ENCODE data around the gene TP63. TPM values are rescaled to one million over a fixed set of nuclear protein-coding genes. Genes with fewer than 3 reads are reported as not detected.
A peak's percentile ranks its signal among the peaks of the same experiment; 100 is the strongest.

Gene TP63
- total RNA-seq, 1 donor from 2014 or later: 1.1 TPM

DNA sequence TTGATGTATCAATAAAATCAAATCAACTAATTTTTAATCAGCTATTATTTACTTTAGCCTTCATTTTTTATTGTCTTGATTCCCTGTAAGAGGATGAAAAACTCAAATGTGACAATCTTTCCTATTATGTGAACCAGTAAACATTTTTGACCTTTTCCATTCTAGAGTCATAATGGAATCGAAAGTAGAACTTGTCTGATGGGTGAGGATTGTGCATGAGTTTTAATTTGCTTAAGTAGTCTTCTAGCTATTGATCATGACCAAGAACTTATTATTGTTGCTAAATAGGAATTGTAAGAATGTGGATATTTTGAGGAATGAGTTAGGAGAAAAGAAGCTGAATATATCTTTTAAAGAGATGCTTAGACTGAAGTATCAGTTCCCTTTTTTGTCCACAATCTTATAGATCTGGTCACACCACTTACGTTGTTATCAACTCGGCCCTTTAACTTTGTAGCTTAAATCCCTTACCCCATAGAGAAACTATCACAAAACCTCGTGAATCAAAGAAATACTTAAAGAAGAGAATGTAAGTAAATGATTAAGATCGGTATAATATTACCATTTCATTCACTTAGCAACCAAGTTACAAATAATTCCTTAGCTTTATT lies 147.3 kb downstream of the TP63 start:
- no peak overlapping the region for H3K4me3 Mint-ChIP-seq (ENCODE audit: unreplicated experiment)
- Histone ChIP-seq H3K27ac (ENCODE audit: low read depth, low read length) (no peak overlapping the region), H3K4me2 (ENCODE audit: low read length) (no peak overlapping the region), H3K9ac (ENCODE audit: low read length) (no peak overlapping the region), H3K27me3 (ENCODE audit: insufficient read depth, low read length) (no peaks in the 10 kb centered on the region), H3K79me2 (ENCODE audit: insufficient read depth, low read length) (no peaks in the 10 kb centered on the region), H3K4me3 (ENCODE audit: insufficient read depth, low read depth, low read length) (no peak overlapping the region), H4K20me1 (ENCODE audit: insufficient read depth, low read length) (no peaks in the 10 kb centered on the region), H2AFZ (ENCODE audit: low read depth, low read length) (no peak overlapping the region), H3K9me3 (ENCODE audit: insufficient read depth, low read depth, low read length) (no peaks in the 10 kb centered on the region), H3K36me3 (ENCODE audit: insufficient read depth, low read length) (no peaks in the 10 kb centered on the region), H3K4me1 (ENCODE audit: insufficient read depth, low read length) (peaks cover 2% of the 10 kb centered on the region)
- no peaks in the 10 kb centered on the region for H3K36me3 Mint-ChIP-seq (ENCODE audit: low read depth, unreplicated experiment)
- peak; percentile 23 for FAIRE-seq
- H3K9me3 Mint-ChIP-seq (ENCODE audit: unreplicated experiment): no peaks in the 10 kb centered on the region
- no peak overlapping the region for H3K27ac Mint-ChIP-seq (ENCODE audit: unreplicated experiment)
- no peak for TF ChIP-seq EZH2 (IDR thresholded peaks at IDR 0.05; ENCODE audit: insufficient read depth, low read length)
- TF ChIP-seq, protein P1, sequence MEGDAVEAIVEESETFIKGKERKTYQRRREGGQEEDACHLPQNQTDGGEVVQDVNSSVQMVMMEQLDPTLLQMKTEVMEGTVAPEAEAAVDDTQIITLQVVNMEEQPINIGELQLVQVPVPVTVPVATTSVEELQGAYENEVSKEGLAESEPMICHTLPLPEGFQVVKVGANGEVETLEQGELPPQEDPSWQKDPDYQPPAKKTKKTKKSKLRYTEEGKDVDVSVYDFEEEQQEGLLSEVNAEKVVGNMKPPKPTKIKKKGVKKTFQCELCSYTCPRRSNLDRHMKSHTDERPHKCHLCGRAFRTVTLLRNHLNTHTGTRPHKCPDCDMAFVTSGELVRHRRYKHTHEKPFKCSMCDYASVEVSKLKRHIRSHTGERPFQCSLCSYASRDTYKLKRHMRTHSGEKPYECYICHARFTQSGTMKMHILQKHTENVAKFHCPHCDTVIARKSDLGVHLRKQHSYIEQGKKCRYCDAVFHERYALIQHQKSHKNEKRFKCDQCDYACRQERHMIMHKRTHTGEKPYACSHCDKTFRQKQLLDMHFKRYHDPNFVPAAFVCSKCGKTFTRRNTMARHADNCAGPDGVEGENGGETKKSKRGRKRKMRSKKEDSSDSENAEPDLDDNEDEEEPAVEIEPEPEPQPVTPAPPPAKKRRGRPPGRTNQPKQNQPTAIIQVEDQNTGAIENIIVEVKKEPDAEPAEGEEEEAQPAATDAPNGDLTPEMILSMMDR (IDR thresholded peaks at IDR 0.05; ENCODE audit: insufficient read depth, low read depth, low read length): no peak
- no peak for DNase-seq (ENCODE audit: low read depth)
- H3K27me3 Mint-ChIP-seq (ENCODE audit: low read depth, unreplicated experiment): peaks cover 14% of the 10 kb centered on the region
- H3K4me1 Mint-ChIP-seq (ENCODE audit: low read depth, unreplicated experiment): peaks cover 5% of the 10 kb centered on the region

DNA sequence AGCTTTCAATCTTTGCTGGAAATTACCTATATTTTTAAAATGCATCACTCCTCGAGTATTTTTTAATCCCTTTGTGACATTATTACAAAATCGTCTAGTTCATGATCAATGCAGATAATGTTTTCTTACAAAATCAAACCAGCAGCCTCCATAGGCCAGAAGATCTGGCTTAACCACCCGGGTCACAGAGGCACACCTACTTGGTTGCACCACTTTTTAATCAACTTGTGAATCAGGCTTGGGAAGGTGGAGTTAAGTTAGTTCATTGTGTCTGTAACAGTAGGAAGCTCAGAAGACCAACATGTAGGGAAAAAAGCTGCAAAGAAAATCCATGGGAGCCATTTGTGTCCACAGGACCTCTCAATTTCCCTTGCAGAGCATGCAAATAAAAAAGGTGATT lies 148.0 kb downstream of the TP63 start:
- no peak for FAIRE-seq
- no peak overlapping the region for H3K4me3 Mint-ChIP-seq (ENCODE audit: unreplicated experiment)

More for the DNA sequence above, 148.0 kb downstream of the TP63 start:
- Histone ChIP-seq H3K9me3 (ENCODE audit: insufficient read depth, low read depth, low read length) (no peaks in the 10 kb centered on the region), H3K27ac (ENCODE audit: low read depth, low read length) (no peak overlapping the region), H3K36me3 (ENCODE audit: insufficient read depth, low read length) (no peaks in the 10 kb centered on the region), H3K9ac (ENCODE audit: low read length) (no peak overlapping the region), H4K20me1 (ENCODE audit: insufficient read depth, low read length) (no peaks in the 10 kb centered on the region), H3K4me3 (ENCODE audit: insufficient read depth, low read depth, low read length) (no peak overlapping the region), H3K4me2 (ENCODE audit: low read length) (no peak overlapping the region), H2AFZ (ENCODE audit: low read depth, low read length) (no peak overlapping the region), H3K27me3 (ENCODE audit: insufficient read depth, low read length) (no peaks in the 10 kb centered on the region), H3K79me2 (ENCODE audit: insufficient read depth, low read length) (no peaks in the 10 kb centered on the region), H3K4me1 (ENCODE audit: insufficient read depth, low read length) (no peaks in the 10 kb centered on the region)
- TF ChIP-seq, protein P1 (IDR thresholded peaks at IDR 0.05; ENCODE audit: insufficient read depth, low read depth, low read length): no peak
- no peak for TF ChIP-seq EZH2 (IDR thresholded peaks at IDR 0.05; ENCODE audit: insufficient read depth, low read length)
- H3K4me1 Mint-ChIP-seq (ENCODE audit: low read depth, unreplicated experiment): peaks cover 5% of the 10 kb centered on the region
- DNase-seq (ENCODE audit: low read depth): no peak
- no peaks in the 10 kb centered on the region for H3K36me3 Mint-ChIP-seq (ENCODE audit: low read depth, unreplicated experiment)
- no peaks in the 10 kb centered on the region for H3K9me3 Mint-ChIP-seq (ENCODE audit: unreplicated experiment)
- H3K27ac Mint-ChIP-seq (ENCODE audit: unreplicated experiment): no peak overlapping the region
- peaks cover 14% of the 10 kb centered on the region for H3K27me3 Mint-ChIP-seq (ENCODE audit: low read depth, unreplicated experiment)

All from astrocyte (in vitro differentiated cells and primary cell).